Coronary artery (tissue), 2 donors: ENCODE data around the gene CSH1.
"Not testable (repeated sequence)": the region's sequence is repeated elsewhere in the genome, so short reads cannot be mapped to it uniquely, and the experiment has no call there.

Source experiments
- DNase-seq: peaks from one replicate; pipeline ENCODE4 v3.0.0-alpha.2; 2017; ENCODE audit warnings: low spot score
- H3K27ac ChIP-seq, 2 donors: fragments of 200-600 bp; sonication (generic); one replicate each; pipeline ENCODE4 v1.5.1; 2016 to 2019
- H3K4me3 ChIP-seq: fragments of 200-600 bp; sonication (generic); 2 replicates; pipeline ENCODE4 v1.5.1; 2016; ENCODE audit warnings: mild to moderate bottlenecking, moderate library complexity
- TF ChIP-seq, protein P1 (sequence below): fragments of 200-600 bp; sonication (generic); IDR thresholded peaks from one replicate; pipeline ENCODE4 v1.5.1; 2019; ENCODE audit warnings: antibody characterized with exemption

CSH1 gene

GRCh38 chr17:63880706-63881105 lies 15.7 kb downstream of the CSH1 start:
- H3K27ac ChIP-seq: no peak overlapping the region
- TF ChIP-seq, protein P1, sequence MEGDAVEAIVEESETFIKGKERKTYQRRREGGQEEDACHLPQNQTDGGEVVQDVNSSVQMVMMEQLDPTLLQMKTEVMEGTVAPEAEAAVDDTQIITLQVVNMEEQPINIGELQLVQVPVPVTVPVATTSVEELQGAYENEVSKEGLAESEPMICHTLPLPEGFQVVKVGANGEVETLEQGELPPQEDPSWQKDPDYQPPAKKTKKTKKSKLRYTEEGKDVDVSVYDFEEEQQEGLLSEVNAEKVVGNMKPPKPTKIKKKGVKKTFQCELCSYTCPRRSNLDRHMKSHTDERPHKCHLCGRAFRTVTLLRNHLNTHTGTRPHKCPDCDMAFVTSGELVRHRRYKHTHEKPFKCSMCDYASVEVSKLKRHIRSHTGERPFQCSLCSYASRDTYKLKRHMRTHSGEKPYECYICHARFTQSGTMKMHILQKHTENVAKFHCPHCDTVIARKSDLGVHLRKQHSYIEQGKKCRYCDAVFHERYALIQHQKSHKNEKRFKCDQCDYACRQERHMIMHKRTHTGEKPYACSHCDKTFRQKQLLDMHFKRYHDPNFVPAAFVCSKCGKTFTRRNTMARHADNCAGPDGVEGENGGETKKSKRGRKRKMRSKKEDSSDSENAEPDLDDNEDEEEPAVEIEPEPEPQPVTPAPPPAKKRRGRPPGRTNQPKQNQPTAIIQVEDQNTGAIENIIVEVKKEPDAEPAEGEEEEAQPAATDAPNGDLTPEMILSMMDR: no peak
- no peak overlapping the region for H3K4me3 ChIP-seq
- no peak for DNase-seq

DNA sequence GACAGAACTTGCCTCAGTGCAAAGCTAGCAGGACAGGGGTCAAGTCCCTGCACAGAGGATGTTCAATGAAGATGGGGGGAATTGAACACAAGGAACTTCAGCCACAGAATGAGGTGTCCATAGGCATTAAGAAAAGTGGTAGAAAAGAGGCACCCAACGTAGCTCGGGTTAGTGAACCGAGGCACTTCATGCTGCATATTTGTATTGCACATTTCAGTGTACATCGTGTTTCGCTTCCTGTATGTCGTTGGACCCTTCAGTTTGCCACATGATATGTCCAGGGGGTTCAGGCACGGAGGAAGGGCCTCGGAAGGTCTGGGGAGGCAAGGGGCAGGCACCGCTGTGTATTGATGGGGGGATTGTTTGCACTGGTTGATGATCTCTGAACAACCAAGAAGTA lies 18.0 kb downstream of the CSH1 start:
- not testable (repeated sequence) for DNase-seq, H3K4me3 ChIP-seq, H3K27ac ChIP-seq

DNA sequence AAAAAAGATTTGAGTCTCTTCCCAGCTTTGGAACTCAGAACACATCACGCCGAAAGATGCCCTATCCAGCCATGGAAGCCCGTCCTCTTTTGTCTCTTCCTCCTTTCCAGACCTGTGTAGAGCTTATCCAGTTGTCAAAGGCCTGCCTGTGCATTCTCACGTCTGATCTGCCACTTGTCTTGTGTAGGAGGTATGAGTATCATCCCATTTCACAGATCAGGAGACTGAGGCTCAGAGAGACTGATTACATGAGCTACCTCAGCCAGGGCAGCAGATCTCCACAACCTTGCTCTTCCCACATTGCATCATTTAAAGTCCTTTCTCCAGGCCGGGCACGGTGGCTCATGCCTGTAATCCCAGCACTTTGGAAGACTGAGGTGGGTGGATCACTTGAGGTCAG lies 21.7 kb downstream of the CSH1 start:
- H3K4me3 ChIP-seq, DNase-seq, H3K27ac ChIP-seq: not testable (repeated sequence)

- H3K4me3 ChIP-seq, H3K27ac ChIP-seq, DNase-seq: not testable (repeated sequence)
Measured at GRCh38 chr17:63874061-63874626, 22.2 kb downstream of the CSH1 start.

DNA sequence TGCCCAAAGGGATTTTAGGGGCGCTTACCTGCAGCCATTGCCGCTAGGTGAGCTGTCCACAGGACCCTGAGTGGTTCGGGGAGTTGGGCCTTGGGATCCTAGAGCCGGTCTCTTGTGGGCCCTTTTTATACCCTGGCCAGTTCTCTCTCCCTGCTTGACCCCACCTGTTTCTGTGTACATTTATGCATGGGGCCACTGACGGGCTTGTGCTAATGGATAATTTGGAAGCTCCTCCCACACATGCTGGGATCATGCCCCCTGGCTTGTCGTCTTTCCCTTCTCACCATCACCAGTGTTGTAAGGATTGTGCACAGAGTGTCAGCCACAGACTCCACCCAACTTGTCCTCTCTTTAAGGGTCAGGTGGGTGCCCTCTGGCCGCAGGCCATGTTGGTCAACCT lies 22.8 kb downstream of the CSH1 start, which contains the start of gene CSH2:
CSH2 (minus strand) TSS at position 101 of the 400 bp plus-strand sequence; CDS start at position 38, 63 bp downstream.
- not testable (repeated sequence) for H3K4me3 ChIP-seq, H3K27ac ChIP-seq, DNase-seq

- not testable (repeated sequence) for H3K4me3 ChIP-seq, DNase-seq, H3K27ac ChIP-seq
Measured at GRCh38 chr17:63871646-63872365, 24.6 kb downstream of the CSH1 start.

DNA sequence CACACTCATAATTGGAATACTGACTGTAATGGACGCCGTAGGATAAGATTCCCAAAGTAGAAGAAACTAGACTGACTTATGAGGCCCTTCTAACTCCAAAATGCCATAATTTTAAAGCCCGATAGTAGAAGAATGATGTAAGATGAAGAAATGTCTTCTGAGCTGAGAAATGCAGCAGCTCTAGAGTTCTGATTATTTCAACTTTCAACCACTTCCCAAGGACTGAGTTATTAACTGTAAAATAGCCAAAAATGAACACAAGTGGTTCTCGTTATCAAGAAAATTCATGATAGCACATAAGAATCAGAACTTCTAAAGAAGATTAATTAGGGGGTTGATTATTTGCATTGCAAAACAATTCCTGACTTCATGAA lies 26.1 kb downstream of the CSH1 start:
- not testable (repeated sequence) for DNase-seq, H3K27ac ChIP-seq

GRCh38 chr17:63869491-63870291 lies 26.7 kb downstream of the CSH1 start:
- DNase-seq, H3K27ac ChIP-seq, H3K4me3 ChIP-seq: not testable (repeated sequence)

More for the DNA sequence above, 26.1 kb downstream of the CSH1 start:
- not testable (repeated sequence) for H3K4me3 ChIP-seq

GRCh38 chr17:63866625-63867024 lies 29.7 kb downstream of the CSH1 start:
- H3K27ac ChIP-seq, H3K4me3 ChIP-seq, DNase-seq: not testable (repeated sequence)

DNA sequence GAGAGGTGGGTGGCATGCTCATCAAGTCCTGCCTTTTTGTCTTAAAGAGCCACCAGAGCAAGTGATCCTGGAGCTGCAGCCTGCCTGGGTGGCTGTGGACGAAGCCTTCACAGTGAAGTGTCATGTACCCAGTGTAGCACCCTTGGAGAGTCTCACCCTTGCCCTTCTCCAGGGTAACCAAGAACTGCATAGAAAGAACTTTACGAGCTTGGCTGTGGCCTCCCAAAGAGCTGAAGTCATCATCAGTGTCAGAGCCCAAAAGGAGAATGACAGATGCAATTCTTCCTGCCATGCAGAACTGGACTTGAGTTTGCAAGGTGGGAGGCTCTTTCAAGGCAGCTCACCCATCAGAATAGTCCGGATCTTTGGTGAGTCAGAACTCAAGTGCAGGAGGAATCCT lies 37.1 kb downstream of the CSH1 start:
- no peak for DNase-seq
- TF ChIP-seq, protein P1: no peak
- Histone ChIP-seq H3K4me3 (no peak overlapping the region), H3K27ac (no peak overlapping the region)

- not testable (repeated sequence) for DNase-seq, H3K27ac ChIP-seq, H3K4me3 ChIP-seq
Measured at GRCh38 chr17:63856425-63856824, 39.9 kb downstream of the CSH1 start.

DNA sequence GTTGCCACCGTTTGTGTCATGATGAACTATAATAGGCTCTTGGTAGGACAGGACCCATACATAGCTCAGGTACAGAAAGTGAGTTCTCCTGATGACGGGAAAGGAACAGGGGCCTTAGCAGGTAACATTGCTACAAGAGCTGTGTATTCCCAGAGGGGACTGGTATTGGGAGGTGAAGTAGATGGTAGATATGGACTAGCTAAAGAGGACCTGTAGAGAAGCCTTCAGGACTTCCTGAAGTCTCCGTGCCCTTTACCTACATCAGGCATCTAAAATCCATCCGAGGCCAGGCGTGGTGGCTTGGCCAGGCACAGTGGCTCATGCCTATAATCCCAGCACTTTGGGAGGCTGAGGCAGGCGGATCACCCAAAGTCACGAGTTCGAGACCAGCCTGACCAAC lies 41.2 kb downstream of the CSH1 start:
- TF ChIP-seq, protein P1: no peak
- DNase-seq: no peak
- Histone ChIP-seq H3K4me3 (no peak overlapping the region), H3K27ac (no peak overlapping the region)
